Stimulated activated CD4-positive, alpha-beta T cell treated with anti-CD3 and anti-CD28 coated beads, Interleukin-12 subunit alpha, Interleukin-12 subunit beta, amount 100 ng/mL, for 4 hours (primary cell): ENCODE measurements around the gene WIPF2.

ENCODE experiments used
- DNase-seq: peaks from one replicate; pipeline ENCODE4 v3.0.0-alpha.2; 2020

Gene WIPF2

GRCh38 chr17:40316571-40317344 is 97.7 kb downstream of the WIPF2 start:
- DNase-seq, result no peak

GRCh38 chr17:40317345-40317873 is 98.3 kb downstream of the WIPF2 start:
- DNase-seq, result no peak

GRCh38 chr17:40317880-40318829 is 99.1 kb downstream of the WIPF2 start:
- DNase-seq, result peak; percentile 89

- no peak for DNase-seq
Measured at GRCh38 chr17:40318830-40319391, 99.8 kb downstream of the WIPF2 start.

- DNase-seq, result peak; percentile 66
Measured at GRCh38 chr17:40319651-40320540, 100.8 kb downstream of the WIPF2 start.

GRCh38 chr17:40320756-40321523 is 101.8 kb downstream of the WIPF2 start:
- DNase-seq, result no peak

GRCh38 chr17:40321524-40321929 is 102.4 kb downstream of the WIPF2 start:
- no peak for DNase-seq

- DNase-seq, result no peak
Measured at GRCh38 chr17:40321961-40322357, 102.9 kb downstream of the WIPF2 start.

- peak; percentile 64 for DNase-seq
Measured at GRCh38 chr17:40322358-40323315, 103.5 kb downstream of the WIPF2 start.

- peak; percentile 56 for DNase-seq
Measured at GRCh38 chr17:40323391-40324381, 104.6 kb downstream of the WIPF2 start.

GRCh38 chr17:40325156-40326013 is 106.3 kb downstream of the WIPF2 start:
- DNase-seq, result no peak

- no peak for DNase-seq
Measured at GRCh38 chr17:40326014-40326831, 107.1 kb downstream of the WIPF2 start.

- no peak for DNase-seq
Measured at GRCh38 chr17:40326832-40327199, 107.7 kb downstream of the WIPF2 start.

GRCh38 chr17:40327244-40327729 is 108.2 kb downstream of the WIPF2 start:
- no peak for DNase-seq

- DNase-seq, result no peak
Measured at GRCh38 chr17:40327735-40328385, 108.8 kb downstream of the WIPF2 start.

GRCh38 chr17:40328386-40328766 is 109.3 kb downstream of the WIPF2 start:
- no peak for DNase-seq
